AG04449 (cell line): ENCODE results near the gene HHATL.

Source experiments
- CTCF ChIA-PET: fragments of 350-600 bp; formaldehyde crosslinking; extraction: SDS; loops from one replicate; lab custom pipeline; 2021; ENCODE audit warnings: antibody characterized with exemption; lab: Yijun Ruan, JAX
- POLR2A ChIA-PET: fragments of 400-600, 350-600 bp; formaldehyde crosslinking; extraction: SDS; loops from one replicate; lab custom pipeline; 2020; ENCODE audit warnings: antibody characterized with exemption, inconsistent platforms; lab: Yijun Ruan, JAX
- DNase-seq: peaks from one replicate; pipeline ENCODE4 v3.0.0-alpha.2; 2010; ENCODE audit warnings: low read depth, low spot score
- H3K4me3 ChIP-seq: 2 replicates; pipeline ENCODE4 v1.5.1; 2011; ENCODE audit warnings: low read depth, mild to moderate bottlenecking, control low read depth, low read length
- CTCF ChIP-seq: IDR thresholded peaks from one replicate; pipeline ENCODE4 v1.5.1; 2011; ENCODE audit warnings: mild to moderate bottlenecking, moderate library complexity, low read length, control low read depth, inconsistent platforms; ENCODE audit not compliant: insufficient read depth; ENCODE audit errors: missing control alignments

The HHATL gene

DNA sequence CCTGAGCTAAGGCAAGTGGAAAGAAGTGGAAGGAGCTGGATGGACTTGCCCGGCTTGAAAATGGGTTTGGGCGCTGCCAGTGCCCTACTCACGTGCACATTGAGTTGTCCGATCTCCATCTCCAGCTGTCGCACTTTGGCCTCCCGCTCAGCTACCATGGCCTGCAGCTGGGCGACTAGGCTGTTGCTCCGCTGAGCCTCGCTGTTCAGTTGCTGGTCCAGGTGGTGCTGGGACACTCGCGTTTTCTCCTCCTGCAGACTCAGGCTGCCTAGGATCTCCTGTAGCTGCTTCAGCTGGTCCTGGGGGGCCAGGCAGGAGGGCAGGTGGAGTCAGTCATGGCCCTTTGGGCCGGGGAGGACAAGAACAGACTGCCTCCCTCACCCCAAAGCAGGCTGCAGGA is 33.0 kb upstream of the HHATL start:
- CTCF ChIA-PET: interaction anchor here (1.2 to 1.7 kb wide), 2 partner anchors 14 to 16 kb away, joined by 3 to 4 read pairs; no protein-coding TSS in a partner anchor
- no peak for DNase-seq
- POLR2A ChIA-PET: no interaction called here
- TF ChIP-seq CTCF: no peak
- no peak overlapping the region for H3K4me3 ChIP-seq

GRCh38 chr3:42735019-42735418 is 32.4 kb upstream of the HHATL start:
- ChIA-PET CTCF (interaction anchor here (1.7 kb wide), 1 partner anchor 15 kb away, joined by 4 read pairs; no protein-coding TSS in a partner anchor), POLR2A (interaction anchor here (0.5 kb wide), 1 partner anchor 44 kb away, joined by 4 read pairs; no protein-coding TSS in a partner anchor)
- H3K4me3 ChIP-seq: no peak overlapping the region
- DNase-seq: no peak
- no peak for TF ChIP-seq CTCF

GRCh38 chr3:42734263-42734860 is 31.8 kb upstream of the HHATL start:
- ChIA-PET POLR2A (no interaction called here), CTCF (interaction anchor here (1.7 kb wide), 1 partner anchor 15 kb away, joined by 4 read pairs; no protein-coding TSS in a partner anchor)
- H3K4me3 ChIP-seq: no peak overlapping the region
- DNase-seq: no peak
- no peak for TF ChIP-seq CTCF

- TF ChIP-seq CTCF: no peak
- no peak for DNase-seq
- no peak overlapping the region for H3K4me3 ChIP-seq
- ChIA-PET POLR2A (no interaction called here), CTCF (no interaction called here)
These were observed 31.1 kb upstream of the HHATL start for GRCh38 chr3:42733501-42734262.

DNA sequence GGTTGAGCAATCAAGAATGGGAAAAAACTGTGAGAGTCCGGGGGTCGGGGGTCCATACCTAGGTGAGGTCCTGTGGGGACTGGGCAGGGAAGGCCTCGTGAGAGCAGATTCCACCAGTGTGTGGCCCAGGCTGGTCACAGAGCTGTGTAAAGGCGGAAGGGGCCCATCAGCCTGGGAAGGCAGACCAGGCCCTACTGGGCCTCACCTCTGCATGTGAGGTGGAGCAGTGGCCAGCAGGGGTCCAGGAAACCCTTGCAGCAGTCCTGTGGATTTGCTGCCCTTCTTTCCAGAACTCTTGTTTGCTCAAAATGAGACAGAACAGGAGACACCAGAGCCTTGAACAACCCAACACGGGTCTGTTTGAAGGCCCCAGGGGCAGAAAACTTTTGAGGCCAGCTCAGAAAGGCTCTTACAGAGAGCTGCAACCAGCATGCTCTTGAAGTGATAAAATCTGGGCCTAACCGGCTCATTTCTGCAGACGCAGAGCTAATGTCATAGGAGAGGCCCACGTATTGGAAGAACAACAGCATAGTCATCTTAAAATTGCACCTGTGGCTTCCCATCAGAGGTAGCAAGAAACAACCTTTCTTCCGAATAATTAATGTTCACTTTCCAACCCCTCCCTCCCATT is 30.3 kb upstream of the HHATL start:
- ChIA-PET CTCF (interaction anchor here (1.0 kb wide), 1 partner anchor 10 kb away, joined by 3 read pairs; no protein-coding TSS in a partner anchor), POLR2A (no interaction called here)
- no peak overlapping the region for H3K4me3 ChIP-seq
- no peak for TF ChIP-seq CTCF
- no peak for DNase-seq

GRCh38 chr3:42732196-42732828 is 29.7 kb upstream of the HHATL start:
- no peak for TF ChIP-seq CTCF
- no peak for DNase-seq
- POLR2A ChIA-PET: no interaction called here
- CTCF ChIA-PET: interaction anchor here (1.0 kb wide), 1 partner anchor 9 kb away, joined by 3 read pairs; no protein-coding TSS in a partner anchor
- H3K4me3 ChIP-seq: no peak overlapping the region
